ENCODE data around the gene DPF1.

Gene DPF1

GRCh38 chr19:38223119-38223523 is 901 bp downstream of the DPF1 start:
- Histone ChIP-seq H3K36me3 (peaks cover 19% of the 10 kb centered on the region), H3K4me3 (ENCODE audit: low read depth, low read length) (peak overlapping the region; percentile 68; the same call in 1 of the 2 replicates), H3K9me3 (no peaks in the 10 kb centered on the region), H3K27me3 (no peaks in the 10 kb centered on the region), H3K4me1 (peaks cover 3% of the 10 kb centered on the region; the same call in 1 of the 2 replicates)
- no peak for DNase-seq
- TF ChIP-seq CTCF (IDR thresholded peaks at IDR 0.05; ENCODE audit: low read depth, low read length): no peak

- no peak for TF ChIP-seq CTCF (IDR thresholded peaks at IDR 0.05; ENCODE audit: low read depth, low read length)
- H3K4me3 ChIP-seq (ENCODE audit: low read depth, low read length): no peak overlapping the region
- no peak for DNase-seq
Observed at GRCh38 chr19:38221919-38222830, 1.8 kb downstream of the DPF1 start.

GRCh38 chr19:38221421-38221820 is 2.6 kb downstream of the DPF1 start:
- Histone ChIP-seq H3K4me1 (no peaks in the 10 kb centered on the region), H3K27me3 (no peaks in the 10 kb centered on the region)
- TF ChIP-seq CTCF (IDR thresholded peaks at IDR 0.05; ENCODE audit: low read depth, low read length): no peak

More at GRCh38 chr19:38221919-38222830, 1.8 kb downstream of the DPF1 start:
- Histone ChIP-seq H3K9me3 (no peaks in the 10 kb centered on the region), H3K36me3 (peaks cover 26% of the 10 kb centered on the region), H3K4me1 (no peaks in the 10 kb centered on the region; the same call in 1 of the 2 replicates), H3K27me3 (no peaks in the 10 kb centered on the region)

GRCh38 chr19:38219221-38219620 is 4.8 kb downstream of the DPF1 start:
- H3K36me3 ChIP-seq: peaks cover 39% of the 10 kb centered on the region
- H3K4me1 ChIP-seq: no peaks in the 10 kb centered on the region
- H3K4me3 ChIP-seq (ENCODE audit: low read depth, low read length): no peak overlapping the region
- H3K27me3 ChIP-seq: no peaks in the 10 kb centered on the region
- no peak for TF ChIP-seq CTCF (IDR thresholded peaks at IDR 0.05; ENCODE audit: low read depth, low read length)
- no peak for DNase-seq
- no peaks in the 10 kb centered on the region for H3K9me3 ChIP-seq

More at GRCh38 chr19:38221421-38221820, 2.6 kb downstream of the DPF1 start:
- Histone ChIP-seq H3K9me3 (no peaks in the 10 kb centered on the region), H3K36me3 (peaks cover 26% of the 10 kb centered on the region), H3K4me3 (ENCODE audit: low read depth, low read length) (no peak overlapping the region)
- no peak for DNase-seq

GRCh38 chr19:38218204-38218603 is 5.8 kb downstream of the DPF1 start:
- H3K27me3 ChIP-seq: no peaks in the 10 kb centered on the region
- peaks cover 43% of the 10 kb centered on the region for H3K36me3 ChIP-seq
- no peak overlapping the region for H3K4me3 ChIP-seq (ENCODE audit: low read depth, low read length)
- no peak for TF ChIP-seq CTCF (IDR thresholded peaks at IDR 0.05; ENCODE audit: low read depth, low read length)
- H3K9me3 ChIP-seq: no peaks in the 10 kb centered on the region
- DNase-seq: no peak
- no peaks in the 10 kb centered on the region for H3K4me1 ChIP-seq
